HG03520 (cell line): ENCODE results near the gene TRDMT1.

ENCODE experiments used
- ATAC-seq: cut with Tn5 transposase; IDR thresholded peaks from one replicate; pipeline ENCODE4 v1.9.1; 2021; ENCODE audit warnings: mild to moderate bottlenecking, moderate library complexity; ENCODE audit not compliant: unreplicated experiment

The TRDMT1 gene, protein sequence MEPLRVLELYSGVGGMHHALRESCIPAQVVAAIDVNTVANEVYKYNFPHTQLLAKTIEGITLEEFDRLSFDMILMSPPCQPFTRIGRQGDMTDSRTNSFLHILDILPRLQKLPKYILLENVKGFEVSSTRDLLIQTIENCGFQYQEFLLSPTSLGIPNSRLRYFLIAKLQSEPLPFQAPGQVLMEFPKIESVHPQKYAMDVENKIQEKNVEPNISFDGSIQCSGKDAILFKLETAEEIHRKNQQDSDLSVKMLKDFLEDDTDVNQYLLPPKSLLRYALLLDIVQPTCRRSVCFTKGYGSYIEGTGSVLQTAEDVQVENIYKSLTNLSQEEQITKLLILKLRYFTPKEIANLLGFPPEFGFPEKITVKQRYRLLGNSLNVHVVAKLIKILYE

DNA sequence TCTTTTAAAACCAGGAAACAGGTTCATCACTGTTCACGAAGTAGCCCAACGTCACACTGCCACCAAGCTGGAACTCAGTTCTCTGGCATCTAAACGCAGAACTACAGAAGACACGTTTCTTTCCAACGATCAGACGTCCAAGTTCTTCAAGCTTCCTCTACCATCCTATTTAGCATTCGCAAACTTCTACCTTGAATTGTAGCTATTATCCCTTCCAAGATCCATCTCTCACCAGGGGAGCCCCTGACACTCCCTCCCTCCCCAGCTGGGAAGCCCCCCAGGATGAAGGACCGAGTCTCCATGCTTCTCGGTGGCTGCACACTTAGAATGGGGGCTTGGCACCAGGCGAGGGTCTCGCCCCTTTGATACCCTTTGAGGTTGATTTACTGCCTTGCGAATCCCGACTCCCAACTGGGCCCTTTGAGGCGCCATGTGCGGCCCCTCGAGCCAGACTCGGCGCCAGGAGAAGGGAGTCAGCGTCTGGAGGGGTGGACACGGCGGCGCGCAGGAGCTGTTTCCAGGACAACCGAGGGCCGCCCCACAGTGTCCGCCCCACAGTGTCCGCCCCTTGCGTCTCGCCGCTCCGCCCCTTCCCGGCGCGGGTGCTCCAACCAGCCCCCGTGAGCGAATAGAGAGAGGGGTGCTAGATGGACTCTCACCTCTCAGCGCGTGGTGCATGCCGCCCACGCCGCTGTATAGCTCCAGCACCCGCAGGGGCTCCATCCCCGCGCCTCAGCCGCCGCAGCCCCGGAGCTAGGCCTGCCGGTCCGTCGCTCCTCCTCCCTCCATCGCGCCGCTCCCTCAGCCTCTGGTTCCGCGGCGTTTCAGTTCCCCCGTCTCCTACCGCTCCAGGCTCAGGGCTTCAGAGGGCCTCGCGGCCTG, at the start of gene TRDMT1:
TRDMT1 (minus strand) TSS at position 761 of the 882 bp plus-strand sequence; CDS start at position 723, 38 bp downstream.
- peak; percentile 90 for ATAC-seq

DNA sequence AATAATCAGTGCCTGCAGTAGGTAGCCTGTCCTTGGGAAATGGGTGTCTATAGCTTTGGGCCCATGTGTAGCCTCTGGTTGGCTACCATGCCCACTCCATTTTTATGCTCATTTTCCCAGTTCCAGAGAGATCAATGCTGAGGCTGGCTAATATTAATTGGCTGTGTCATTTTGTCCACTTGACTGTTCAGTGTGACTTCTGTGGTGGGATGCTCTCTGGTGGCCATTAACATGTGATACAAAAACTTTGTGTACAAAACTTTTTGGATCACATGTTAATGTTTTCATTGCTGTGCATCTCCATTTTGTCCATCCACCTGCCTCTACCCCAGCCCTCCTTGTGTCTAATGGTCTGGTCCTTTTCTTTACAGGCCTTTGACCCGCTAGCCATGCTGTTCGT, 49.3 kb upstream of the TRDMT1 start:
- no peak for ATAC-seq

DNA sequence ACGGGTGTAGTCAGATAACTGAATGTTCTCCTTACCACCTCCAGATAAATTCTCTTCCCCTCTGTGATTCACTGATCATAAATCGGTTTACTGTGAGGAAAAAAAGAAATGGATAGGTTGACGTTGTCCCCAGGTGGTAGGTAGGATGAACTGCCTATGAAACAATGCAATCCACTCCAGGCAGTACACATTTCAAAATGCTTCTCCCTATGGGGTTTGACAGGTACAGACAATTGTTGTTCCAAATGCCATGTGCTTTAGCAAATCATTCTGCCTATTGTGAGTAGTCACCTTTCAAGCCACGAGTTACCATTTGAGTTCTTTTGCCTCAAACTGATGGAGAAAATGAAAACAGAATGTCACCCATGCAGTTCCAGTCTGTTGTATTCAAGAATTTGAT, 48.3 kb upstream of the TRDMT1 start:
- no peak for ATAC-seq

DNA sequence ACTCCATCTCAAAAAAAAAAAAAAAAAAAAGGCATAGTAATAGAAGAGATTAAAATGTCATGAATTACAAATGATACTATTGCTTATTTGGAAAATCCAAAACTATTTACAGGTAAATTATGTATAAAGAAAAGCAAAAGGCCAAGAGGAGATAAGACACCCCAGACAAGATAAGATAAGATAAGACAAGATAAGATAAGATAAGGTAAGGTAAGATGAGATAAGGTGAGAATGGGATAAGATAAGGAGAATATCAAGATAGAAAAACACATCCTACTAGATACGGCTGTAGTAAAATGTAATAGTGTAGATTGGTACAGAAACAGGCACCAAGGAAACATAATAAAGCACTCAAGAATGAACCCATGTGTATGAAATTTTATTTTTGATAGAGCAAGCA, 47.5 kb upstream of the TRDMT1 start:
- ATAC-seq = no peak

DNA sequence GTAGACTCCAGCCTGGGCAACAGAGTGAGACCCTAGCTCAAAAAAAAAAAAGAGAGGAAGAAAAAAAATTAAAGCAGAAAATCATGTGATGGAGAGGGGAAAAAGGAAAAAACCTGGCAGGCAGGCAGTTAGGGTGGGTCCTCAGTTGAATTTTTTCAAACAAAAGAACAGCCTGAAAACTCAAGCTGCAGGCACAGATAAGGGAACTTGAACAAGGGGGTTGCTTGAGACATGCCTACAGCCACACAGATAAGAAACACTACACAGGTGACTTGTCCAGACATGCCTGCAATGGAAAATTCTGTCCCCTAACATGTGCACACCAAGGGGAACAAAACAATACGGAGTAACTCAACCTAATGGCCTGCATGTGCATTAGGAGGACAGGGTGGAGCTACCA, 45.7 kb upstream of the TRDMT1 start:
- ATAC-seq = no peak

DNA sequence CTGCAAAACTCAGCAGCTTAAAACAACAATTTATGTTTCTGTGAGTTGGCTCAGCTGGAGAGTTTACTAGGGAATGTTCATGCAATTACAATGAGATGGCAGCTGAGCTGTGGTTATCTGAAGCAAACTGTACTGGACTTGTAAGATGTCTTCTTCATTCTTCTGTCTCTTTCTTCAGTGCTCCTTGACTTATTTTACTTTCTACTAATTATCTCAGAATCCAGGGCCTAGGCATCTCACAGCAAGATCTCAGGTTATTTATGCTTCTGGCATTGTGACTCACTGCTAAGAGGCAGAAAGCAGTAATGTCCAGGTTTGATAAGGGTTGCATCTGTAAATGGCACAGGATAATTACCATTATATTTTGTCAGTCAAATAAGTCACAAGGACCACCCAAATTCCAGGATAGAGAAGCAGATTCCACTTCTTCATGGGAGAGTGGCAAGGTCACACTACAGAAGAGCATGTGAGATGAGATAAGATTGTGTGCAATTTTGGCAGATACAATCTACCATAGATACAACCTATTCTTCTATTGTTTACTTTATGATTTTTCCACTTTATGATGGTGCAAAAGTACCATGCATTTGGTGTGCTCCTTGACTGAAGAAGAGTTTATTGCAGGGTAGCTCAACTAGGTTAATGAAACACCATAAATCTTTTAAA, 43.4 kb upstream of the TRDMT1 start:
- no peak for ATAC-seq

DNA sequence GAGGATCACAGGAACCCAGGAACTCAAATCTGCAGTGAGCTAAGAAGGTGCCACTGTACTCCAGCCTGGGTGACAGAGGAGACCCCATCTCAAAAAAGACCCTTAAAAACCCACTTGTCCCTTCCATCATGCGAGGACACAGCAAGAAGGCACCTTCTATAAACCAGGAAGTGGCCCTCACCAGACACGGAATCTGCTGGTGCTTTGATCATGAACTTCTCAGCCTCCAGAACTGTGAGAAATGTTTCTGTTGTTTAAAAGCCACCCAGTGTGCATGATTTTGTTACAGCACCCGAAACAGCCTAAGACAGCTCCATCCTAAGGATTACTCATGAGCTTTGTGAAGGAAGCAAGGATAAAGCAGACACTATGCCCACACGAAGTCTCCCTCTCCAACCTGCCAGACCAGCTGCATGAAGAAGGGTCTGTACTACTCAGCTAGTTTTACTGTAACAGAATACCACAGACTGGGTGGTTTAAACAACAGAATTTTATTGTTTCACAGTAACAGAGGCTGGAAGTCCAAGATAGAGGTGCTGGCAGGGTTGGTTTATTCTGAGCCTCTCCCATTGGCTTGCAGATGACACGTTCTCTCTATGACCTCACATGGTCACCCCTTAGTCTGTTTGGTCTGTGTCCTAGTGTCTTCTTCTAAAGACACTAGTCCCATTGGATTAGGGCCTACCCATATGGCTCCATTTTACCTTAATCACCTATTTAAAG, 40.3 kb upstream of the TRDMT1 start:
- no peak for ATAC-seq

DNA sequence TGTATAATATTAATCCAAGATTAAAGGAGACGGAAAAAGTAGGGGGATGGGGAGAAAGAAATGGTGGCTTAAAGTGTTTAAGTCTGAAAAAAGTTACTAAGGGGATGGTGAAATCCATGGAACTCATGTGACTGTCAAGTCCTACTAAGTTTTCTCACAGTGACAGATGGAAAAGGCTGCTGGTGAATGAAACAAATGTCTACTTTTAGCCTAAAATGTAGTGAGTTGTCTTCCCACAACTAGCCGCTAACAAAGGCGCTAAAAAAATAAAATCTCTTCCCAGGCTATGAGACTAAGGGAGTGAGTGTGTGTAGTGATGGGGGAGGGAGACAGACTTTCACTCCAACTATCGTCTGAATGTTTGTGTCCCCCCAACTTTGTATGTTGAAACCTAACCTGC, 39.1 kb upstream of the TRDMT1 start:
- no peak for ATAC-seq

DNA sequence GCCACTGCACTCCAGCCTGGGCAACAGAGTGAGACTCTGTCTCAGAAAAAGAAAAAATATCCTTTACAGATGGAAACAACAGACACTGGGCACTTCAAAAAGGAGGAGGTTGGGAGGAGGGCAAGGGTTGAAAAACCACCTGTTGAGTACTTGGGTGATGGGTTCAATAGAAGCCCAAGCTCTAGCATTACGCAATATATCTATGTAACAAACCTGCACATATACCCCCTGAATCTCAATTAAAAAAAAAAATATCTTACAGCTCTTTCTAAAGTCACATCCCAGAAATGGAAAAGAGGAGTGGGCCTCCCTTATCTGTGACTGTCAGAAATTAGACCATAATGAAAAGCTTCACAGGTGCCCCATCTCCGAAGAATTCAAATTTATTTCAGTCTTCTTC, 38.6 kb upstream of the TRDMT1 start:
- ATAC-seq = no peak

DNA sequence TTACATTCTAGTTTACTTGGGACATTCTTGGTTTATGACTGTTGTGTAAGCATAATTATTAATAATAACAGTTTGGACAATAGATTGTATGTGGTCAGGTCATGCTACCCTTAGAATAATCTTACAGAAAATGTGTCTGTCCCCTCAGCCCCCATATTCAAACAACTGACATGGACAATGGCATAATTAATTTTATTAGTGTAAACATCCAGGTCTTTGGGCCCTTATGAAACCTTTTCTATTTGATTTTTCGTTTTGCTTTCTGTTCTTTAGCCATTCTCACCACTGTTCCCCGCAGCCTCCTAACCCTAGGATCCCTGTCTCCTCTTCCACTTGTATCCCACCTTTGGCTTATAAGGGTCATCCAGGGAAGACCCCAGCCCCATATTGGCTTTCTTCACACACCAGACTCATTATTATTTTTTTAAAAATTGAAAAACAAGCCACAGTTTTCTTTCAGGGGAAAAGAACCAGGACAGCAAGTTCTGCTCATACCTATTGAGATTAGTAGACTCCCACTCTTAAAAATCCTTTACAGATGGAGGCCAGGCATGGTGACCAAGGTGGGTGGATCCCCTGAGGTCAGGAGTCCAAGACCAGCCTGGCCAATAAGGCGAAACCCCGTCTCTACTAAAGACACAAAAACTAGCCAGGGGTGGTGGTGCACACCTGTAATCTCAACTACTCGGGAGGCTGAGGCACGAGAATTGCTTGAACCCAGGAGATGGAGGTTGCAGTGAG, 38.0 kb upstream of the TRDMT1 start:
- no peak for ATAC-seq

DNA sequence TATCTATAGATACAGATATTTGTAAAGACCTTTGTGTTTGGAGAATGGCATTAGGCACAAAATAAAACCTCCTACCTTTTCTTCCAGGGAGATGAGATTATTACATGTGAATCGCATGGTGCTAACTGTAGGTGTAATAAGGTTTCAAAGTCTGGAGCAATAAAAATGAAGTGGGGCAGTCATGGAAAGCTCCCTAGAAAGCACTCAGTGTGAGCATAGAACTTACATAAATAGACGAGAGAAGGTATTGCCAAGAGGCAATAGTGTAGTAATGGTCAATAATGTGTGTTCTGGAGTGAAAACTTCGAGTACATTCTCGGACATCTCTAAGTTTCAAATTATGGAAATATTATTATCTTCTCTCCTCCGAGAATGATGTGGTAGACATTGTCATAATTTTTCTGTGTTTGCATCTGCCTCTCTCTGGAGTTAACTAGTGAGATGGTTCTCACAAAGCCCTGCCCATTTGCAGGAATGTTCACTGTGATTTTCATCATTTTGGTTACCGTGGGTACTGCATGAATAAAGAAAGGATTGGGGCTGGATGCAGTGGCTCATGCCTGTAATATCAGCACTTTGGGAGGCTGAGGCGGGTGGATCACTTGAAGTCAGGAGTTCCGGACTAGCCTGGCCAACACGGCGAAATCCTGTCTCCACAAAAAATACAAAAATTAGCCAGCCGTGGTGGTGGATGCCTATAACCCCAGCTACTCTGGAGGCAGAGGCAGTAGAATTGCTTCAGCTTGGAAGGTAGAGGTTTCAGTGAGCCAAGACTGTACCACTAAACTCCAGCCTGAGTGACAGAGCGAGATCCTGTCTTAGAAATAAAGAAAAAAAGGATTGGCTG, 37.2 kb upstream of the TRDMT1 start:
- ATAC-seq = no peak

DNA sequence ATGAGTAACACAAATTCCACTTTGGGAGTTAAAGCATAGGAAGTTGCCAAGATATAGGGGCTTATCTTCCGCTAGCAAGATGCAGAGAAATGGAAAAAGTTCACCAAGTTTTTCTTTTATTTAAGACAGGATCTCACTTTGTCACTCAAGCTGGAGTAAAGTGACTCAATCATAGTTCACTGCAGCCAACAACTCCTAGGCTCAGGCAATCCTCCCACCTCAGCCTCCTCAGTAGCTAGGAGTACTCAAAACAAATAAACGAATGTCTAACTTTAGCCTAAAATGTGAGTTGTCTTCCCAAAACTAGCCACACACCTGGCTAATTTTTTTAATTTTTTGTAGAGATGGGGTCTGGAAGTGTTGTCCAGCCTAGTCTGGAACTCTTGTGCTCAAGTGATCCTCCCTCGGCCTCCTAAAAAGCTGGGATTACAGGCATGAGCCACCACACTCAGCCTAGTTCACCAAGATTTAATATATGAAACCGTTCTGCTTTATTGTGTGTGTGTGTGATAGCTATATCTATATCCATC, 36.5 kb upstream of the TRDMT1 start:
- ATAC-seq = no peak

DNA sequence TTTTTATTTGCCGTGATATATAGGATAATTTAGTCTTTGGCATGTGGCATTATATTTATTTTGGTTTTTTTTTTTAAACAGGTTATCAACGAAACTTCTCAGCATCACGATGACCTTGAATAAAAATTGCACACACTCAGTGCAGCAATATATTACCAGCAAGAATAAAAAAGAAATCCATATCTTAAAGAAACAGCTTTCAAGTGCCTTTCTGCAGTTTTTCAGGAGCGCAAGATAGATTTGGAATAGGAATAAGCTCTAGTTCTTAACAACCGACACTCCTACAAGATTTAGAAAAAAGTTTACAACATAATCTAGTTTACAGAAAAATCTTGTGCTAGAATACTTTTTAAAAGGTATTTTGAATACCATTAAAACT, 35.7 kb upstream of the TRDMT1 start:
- ATAC-seq = no peak

DNA sequence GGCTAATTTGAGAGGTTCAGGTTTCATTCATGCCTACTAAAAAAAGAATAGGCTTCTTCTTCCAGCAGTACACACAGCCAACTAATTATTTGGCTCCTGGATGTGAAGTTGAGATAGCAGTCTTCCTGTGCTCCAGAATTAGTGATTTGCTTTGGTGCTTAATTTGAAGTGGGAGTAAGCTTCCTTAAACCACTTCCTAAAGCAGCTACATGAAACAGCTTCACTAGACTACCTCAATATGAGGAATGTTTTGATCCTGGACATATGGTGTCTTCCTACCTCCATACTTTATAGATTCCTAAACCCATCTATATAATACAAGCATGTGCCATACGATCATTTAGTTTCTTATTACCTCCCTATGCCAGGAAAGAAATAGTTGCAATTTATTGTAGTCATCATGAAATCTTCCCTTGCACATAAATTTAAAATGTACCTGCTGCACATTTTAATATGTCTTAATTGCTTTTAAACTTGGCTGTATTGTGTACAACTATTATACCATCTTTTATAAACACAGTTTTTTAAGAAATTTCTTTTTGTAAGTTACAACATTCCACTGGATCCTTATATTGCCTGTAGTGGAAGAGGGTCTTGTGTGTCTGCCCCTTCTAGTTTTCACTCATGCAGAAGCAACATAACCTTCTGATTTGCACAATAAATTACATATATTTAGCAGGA, 35.1 kb upstream of the TRDMT1 start:
- no peak for ATAC-seq

DNA sequence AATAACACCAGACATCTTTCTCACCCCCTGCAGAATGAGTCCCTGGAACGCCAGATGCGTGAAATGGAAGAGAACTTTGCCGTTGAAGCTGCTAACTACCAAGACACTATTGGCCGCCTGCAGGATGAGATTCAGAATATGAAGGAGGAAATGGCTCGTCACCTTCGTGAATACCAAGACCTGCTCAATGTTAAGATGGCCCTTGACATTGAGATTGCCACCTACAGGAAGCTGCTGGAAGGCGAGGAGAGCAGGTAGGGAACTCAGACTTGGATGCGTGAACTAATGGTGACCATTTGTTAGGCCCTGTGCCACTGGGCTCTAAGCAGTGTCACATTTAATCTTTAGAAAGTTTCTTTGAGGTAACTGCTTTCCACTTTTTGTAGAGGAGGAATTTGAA, 33.7 kb upstream of the TRDMT1 start:
- ATAC-seq = no peak

DNA sequence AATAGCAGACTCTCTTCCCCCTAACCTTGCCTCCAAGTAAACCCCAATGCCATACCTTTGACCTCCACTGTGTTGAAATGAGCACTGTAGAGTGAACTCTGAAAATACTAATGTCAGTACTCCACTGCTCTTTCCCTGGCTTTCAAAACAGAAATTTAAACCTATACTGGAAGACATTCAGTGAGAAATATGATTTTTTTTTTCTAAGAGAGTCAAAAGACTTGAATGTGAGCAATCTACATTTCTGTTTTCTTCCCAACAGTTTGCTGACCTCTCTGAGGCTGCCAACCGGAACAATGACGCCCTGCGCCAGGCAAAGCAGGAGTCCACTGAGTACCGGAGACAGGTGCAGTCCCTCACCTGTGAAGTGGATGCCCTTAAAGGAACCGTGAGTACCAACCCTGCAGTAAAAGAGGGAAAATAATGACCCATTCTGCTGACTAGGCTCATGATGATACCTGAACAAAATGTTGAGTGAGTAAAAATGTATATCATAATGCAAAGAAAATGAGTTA, 33.0 kb upstream of the TRDMT1 start:
- no peak for ATAC-seq

DNA sequence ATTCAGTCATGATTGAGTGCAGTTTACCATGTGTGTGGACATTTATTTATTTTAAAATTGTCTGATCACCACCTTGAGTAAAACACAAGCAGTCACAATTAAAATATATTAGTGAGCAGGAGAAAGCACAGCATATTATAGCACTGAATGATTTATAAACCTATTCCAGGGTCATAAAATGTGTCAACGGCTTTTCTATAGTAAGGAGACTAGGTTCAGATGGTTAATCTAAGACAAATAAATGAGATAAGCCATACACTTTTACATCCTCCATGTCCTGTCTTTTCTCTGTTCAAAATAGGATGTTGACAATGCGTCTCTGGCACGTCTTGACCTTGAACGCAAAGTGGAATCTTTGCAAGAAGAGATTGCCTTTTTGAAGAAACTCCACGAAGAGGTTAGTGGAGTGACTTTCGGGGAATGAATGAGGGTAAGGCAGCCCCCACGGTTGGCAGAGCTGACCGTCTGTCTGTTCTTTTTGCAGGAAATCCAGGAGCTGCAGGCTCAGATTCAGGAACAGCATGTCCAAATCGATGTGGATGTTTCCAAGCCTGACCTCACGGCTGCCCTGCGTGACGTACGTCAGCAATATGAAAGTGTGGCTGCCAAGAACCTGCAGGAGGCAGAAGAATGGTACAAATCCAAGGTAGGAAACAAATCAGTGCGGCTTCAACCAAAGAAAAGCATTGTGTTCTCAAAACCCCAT, 32.0 kb upstream of the TRDMT1 start:
- ATAC-seq = no peak
